NCI-H1105 treated with DMSO at 0.1 percent for 48 hours (cell line): ENCODE measurements around the gene GPD1L.
A peak's percentile ranks its signal among the peaks of the same experiment; 100 is the strongest.
"Not testable (repeated sequence)": the region's sequence is repeated elsewhere in the genome, so short reads cannot be mapped to it uniquely, and the experiment has no call there.

Experiments
- DNase-seq: peaks from one replicate; lab custom pipeline; 2025; lab: John Stamatoyannopoulos, UW

The GPD1L gene

DNA sequence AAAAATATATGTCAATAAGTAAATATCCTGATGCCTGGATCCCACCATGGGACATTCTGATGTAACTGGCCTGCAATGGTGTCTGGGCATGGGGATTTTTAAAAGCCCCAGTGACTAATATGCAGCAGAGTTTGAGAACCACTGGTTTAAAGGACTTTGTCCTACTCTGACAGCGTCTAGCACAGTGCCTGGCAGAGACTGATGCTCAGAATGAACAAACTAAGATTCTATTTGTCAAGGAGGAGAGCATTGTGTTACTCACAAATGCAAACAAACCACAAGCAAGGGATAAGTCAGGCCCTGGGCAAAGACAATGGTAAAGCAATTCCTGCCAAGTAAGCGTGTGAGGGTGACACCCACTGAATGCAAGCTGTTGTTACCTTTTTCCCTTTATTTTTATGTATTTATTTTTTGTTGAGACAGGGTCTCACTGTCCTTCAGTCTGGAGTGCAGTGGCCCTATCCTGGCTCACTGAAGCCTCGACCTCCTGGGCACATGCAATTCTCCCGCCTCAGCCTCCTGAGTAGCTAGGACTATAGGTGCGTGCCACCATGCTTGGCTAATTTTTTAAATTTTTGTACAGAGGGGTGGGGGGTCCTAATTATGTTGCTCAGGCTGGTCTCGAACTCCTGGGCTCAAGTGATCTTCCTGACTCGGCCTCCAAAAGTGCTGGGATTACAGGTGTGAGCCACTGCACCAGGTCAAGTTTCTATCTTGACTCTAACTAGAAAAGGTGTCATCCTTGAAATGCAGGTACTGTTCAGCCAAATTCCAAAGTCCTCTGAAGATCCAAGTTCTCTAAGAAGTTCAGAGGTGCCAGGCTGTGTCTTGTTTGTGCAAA lies 909 bp upstream of the GPD1L start:
- no peak for DNase-seq

DNA sequence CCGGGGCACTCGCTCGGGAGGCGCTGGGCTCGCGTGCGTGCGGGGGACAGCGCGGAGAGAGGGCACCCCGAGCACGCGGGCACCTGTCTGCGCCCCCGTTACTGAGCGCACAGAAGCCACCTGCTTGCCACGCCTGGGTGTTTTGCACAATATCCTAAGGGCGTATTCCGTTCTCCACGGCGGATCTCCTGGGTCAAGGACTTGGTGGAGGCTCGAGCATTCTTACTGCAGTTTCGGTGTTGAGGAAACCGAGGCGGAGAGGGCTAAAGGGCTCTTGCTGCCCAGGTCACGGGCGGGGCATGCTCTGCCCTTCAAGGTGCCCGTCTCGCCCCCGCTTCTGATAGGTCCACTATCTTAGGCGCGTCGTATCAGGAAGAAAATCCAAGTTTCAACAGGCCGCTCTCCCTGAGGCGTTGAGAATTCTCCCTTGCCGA lies 526 bp downstream of the GPD1L start:
- no peak for DNase-seq

DNA sequence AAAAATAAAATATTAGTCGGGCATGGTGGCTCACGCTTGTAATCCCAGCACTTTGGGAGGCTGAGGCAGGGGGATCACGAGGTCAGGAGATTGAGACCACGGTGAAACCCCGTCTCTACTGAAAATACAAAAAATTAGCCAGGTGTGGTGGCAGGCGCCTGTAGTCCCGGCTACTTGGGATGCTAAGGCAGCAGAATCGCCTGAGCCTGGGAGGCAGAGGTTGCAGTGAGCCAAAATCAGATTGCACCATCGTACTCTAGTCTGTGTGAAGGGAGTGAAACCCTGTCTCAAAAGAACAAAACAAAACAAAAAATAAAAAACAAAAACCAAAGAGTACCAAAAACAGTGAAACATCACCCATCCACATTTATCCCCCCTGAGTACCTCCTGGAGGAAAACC lies 1.8 kb downstream of the GPD1L start:
- DNase-seq = not testable (repeated sequence)

DNA sequence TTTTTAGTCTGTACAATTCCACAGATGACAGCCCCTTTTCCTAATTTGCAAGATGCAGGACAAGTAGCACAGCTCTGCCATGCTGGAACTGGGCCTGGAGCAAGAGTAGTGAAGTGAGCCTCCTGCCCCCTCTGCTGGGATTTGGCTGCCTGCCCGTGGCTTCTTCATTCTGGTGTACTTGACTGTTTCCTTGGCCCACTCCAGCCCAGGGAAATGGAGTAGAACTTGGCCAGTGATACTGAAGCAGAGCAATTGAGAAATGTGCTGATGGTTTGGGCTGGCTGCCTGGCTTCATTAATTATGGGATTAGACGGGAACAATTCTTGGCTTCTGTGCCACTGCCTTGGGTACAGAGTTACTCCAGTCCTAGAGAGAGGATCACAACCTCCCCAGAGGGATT lies 2.8 kb downstream of the GPD1L start:
- DNase-seq = peak; percentile 91

DNA sequence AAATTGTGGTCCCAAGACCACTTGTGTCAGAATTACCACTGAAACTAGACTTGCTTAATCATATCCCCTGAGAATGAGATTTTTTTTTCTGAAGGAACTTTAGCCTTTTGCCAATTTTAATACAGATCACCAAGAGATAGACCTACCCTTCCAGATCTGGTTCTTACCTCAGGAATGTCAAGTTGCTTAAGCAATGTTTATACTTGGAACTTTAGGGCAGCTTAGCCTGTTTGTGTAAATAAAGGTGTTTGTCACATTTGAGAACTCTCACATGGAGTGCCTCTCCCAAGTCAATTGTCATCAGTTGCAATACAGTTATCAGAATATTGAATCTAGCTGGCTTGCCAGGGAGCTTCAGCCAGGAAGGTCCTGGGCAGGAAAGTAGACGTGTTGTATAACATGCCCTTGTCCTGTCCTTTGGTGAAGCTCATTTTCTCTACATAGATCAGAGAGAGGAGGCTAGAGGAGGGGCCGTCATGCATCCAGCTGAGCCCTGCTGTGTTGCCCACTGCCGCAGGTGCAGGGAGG lies 3.9 kb downstream of the GPD1L start:
- DNase-seq = no peak

DNA sequence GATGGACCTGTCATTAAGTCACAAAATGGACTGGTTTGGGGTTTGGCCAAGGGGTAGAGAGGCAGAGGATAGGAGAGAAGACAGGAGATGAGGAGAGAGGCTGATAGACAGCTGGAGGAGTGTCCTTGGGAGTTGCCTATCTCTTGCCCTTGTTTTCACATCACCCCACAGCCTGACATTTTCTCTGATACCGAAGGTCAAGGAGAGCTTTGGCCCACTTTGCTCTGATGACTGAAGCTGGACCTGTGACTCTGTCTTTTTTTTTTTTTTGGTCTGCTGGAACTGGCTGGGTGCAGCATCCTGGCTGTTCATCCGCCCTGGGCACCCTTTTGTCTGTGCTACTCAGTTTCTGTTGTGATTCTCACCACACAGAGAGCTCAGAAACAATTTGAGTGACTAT lies 5.1 kb downstream of the GPD1L start:
- DNase-seq = no peak

DNA sequence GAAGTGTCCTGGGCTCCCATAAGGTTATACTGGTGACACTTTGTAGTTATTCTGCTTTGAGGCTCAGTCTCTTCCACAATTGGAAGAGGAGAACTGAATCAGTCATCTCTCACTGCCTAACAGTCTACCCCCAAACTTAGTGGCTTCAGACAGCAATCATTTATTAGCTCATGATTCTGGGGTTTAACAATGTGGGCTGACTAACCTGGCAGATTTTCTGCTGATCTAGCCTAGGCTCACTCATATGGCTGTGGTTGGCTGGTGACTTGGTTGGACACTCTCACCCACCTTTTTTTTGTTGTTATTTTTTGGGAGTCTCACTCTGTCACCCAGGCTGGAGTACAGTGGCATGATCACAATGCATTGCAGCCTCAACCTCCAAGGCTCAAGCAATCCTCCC lies 7.1 kb downstream of the GPD1L start:
- DNase-seq = no peak

DNA sequence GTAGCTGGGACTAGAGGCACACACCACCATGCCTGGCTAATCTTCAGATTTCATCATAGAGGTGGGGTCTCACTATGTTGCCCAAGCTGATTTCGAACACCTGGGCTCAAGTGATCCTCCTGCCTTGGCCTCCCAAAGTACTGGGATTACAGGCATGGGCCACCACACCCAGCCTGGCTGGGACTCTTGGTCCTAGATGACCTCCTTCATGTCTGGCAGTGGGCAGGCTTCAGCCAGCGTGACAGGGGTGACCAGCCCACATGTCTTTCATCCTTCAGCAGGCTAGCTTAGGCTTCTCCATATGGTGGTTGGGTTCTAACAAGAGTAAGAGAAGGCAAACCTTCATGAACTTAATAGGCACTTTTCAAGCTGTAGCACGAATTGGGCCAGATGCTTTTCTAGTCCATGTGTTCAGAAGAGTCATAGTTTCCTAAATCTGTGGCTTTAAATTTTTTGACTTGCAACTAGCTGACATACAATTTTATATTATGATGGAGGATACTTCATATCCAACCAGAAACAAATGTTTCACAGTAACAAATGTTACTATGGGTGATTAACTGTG lies 7.6 kb downstream of the GPD1L start:
- DNase-seq = no peak

DNA sequence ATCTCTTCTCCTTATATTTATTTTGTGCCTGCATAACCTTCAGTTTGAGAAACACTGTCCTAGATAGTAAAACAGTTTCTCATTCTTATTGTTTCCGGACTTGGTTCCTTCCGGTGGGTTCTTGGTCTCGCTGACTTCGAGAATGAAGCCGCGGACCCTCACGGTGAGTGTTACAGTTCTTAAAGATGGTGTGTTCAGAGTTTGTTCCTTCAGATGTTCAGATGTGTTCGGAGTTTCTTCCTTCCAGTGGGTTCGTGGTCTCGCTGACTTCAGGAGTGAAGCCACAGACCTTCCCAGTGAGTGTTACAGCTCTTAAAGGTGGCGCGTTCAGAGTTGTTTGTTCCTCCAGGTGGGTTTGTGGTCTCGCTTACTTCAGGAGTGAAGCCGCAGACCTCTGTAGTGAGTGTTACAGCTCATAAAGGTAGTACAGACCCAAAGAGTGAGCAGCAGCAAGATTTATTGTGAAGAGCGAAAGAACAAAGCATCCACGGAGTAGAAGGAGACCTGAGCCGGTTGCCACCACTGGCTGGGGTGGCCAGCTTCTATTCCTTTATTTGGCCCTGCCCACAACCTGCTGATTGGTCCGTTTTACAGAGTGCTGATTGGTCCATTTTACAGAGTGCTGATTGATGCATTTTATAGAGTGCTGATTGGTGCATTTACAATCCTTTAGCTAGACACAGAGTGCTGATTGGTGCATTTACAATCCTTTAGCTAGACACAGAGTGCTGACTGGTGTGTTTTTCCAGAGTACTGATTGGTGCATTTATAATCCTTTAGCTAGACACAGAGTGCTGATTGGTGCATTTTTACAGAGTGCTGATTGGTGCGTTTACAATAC lies 8.3 kb downstream of the GPD1L start:
- not testable (repeated sequence) for DNase-seq

DNA sequence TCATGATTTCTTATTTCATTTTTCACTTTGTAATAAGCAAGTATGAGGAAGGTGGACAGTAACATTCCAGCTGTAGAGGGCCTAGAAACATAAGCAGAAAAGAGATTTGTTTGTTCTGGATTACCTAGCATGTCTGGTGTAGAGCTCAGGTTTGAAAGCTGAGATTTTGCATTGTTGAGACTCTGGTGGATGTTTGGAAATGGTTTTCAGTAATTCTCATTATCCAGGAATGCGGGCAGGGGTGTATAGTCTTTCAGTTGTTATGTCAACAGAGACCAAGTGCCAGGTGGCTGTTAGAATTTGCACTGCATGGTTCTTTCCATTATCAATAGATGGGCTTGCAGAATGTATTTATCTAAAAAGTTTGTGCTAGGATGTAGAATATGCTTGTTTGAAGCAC lies 10.9 kb downstream of the GPD1L start:
- DNase-seq = no peak

DNA sequence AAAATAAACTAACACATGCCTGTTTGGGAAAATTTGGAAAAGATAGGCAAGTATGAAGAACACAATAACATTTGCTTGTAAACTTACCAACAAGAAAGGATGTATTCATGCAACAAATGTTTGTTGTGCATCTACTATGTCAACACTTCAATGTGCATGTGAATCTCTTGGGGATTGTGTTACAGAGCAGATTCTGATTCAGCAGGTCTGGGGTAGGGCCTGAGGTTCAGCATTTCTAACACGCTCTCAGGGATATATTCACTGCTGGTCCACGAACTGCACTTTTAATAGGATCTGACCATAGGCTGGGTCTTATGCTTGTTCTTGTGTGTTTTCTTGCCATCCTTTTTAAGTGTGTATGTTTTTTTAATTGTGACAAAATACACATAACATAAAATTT lies 11.8 kb downstream of the GPD1L start:
- DNase-seq = no peak

DNA sequence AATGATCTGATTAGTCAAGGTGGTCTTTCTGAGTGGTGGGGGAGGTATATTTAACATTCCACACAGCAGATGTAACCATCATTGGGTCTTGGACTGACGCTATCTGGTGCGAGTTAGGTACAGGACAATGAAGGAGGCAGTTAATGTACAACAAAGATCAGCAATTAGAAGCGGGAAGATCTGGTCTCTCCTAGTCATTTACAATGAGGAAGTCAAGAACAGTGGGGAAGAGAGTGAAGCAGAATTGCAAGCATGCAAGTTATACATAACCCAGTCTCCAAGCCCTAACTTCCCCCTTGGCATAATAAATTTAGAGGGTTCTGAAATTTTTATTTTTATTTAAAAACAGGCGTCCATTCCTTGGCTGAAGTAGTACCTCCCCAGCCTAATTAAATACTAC lies 14.1 kb downstream of the GPD1L start:
- no peak for DNase-seq

DNA sequence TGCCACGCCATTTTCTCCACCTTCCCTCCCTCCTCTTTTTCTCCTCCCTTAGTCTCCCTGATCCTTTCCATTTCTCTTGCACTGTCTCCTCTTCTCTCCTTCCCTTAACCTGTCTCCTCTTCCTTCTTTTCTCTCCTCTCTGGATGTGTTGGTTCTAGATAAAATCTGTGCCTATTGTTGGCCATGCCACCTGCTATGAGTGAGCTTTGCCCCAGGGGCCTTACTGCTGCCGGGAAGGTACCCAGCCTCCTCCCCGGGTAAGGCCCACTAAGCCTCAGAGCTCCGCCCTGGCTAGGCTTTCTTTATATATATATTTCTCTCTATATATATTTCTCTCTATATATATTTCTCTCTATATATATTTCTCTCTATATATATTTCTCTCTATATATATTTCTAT lies 14.7 kb downstream of the GPD1L start:
- no peak for DNase-seq

DNA sequence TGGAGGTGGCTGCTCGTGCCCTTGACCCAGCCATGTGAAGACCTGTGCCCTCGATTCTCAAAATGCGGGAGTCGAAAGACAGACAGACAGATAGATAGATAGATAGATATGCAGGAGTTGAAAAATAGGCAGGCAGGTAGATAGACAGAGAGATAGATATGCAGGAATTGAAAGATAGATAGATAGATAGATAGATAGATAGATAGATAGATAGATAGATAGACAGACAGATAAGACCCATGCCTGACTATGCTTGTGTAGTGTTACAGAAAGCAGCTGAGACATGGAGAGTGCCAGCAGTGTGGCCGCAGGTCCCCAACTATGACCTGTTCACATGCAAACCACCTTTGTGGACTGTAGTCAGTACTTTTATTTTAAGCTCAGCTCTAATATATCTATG lies 17.2 kb downstream of the GPD1L start:
- DNase-seq = no peak

DNA sequence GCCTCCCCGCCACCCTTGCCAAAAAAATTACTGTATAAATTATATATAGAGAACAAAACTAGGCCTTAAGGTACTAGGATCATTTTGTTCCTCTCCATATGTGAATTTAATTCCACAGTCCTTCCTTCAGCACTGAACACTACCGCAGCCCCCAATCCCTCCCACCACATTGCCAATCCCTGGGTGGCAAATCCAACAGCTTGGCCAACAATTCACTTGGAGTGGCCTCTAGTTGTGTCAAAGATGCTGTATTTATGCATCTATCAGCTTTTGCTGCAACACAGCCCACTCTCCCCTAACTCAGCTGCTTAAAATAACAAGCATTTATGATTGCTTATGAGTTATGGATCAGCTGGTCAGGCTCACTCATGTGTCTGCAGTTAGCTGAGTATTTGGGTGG lies 18.6 kb downstream of the GPD1L start:
- DNase-seq = no peak

DNA sequence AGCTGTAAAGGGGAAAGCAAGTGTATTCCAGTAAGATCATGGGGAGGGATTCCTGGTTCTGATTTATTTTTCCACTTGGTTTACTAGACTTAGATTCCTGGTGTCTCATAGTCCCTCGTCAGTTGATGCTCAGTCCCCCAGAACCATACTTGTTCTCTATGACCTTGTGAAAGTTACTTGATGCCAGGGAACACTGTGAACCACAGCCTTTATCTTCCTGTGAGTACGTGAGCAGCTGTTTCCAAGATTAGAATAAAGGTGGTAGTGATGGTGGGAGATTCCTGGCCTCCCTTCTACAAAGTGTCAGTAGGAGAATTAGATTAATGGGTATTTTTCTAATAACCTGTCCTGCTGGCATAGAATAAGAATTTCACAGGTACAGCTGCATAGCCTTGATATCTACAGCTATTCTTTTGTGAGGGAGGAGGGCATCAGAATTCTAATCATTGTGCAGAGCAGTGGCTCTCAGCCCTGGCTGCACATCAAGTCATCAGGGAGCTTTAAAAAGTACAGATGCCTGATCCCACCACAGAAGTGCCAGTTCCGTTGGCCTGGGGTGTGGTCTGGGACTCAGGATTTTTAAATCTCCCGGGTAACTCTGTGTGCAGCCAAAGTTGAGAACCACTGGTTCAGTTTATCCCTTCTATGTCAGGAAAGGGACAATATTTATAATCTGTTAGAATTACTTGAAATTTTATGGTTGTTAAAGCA lies 20.0 kb downstream of the GPD1L start:
- DNase-seq = no peak

DNA sequence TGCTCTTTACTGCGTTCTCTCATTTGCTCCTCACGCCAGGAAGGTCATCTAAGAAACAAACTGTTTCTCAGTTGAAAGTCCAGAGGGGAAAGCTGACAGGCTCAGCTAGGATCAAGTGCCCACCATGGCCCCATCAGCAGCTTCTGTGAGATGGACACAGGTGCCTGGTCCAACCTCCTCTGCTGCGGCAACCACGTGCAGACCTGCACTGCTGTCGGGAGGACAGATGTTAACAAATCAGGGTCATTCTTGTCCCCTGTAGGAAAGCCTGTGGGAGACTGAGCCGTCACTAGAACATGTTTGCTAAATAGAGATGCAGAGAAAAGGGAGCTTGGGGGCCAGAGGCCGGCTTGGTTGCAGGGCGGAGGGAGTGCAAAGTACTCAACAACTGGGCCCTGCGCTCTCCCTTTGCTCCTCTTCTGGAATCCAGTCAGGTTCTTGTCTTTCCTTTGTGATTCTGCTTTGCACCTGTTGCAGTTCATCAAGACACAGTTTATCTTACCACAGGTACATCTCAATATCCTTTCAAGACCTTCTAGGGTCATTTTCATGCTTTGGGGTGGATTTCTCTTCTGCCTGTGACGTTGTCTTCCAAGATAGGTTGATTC lies 20.9 kb downstream of the GPD1L start:
- DNase-seq = no peak

DNA sequence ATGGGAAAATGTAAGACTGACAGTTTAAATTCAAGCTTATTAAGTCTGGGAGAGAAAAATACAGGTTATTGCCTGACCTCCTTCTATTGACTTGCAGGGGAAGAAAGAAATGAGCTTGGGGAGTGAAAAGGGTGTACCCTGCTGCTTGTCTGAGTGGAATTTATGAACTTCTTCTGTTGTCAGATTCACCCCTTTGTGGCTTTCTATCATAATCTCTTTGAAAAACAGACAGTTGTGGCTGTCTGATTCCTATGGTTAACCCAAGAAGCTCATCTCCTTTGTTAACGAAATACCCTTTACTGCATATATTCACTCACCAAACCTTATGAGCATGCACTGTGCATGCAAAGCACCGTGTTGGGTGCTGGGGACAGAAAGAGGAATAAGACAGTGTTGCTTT lies 22.5 kb downstream of the GPD1L start:
- DNase-seq = no peak

DNA sequence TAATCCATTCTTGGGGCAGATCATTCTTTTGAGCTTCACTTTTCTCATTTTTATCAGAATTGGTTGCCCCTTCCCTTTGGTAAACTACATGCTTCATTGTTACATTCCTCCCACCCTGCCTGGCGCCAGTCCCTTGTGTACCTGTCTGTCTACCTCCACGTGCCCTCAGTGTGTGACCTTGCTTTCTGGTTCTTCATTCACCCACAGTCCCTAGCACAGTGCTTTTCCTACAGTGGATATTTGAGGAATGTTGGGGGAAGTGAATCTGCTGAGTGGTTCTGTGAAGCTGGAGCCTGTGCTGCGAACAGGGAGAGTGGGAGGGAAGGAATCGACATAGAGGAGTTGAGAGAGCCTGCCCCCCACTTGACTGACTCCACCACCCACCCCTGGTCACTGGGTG lies 23.4 kb downstream of the GPD1L start:
- no peak for DNase-seq

DNA sequence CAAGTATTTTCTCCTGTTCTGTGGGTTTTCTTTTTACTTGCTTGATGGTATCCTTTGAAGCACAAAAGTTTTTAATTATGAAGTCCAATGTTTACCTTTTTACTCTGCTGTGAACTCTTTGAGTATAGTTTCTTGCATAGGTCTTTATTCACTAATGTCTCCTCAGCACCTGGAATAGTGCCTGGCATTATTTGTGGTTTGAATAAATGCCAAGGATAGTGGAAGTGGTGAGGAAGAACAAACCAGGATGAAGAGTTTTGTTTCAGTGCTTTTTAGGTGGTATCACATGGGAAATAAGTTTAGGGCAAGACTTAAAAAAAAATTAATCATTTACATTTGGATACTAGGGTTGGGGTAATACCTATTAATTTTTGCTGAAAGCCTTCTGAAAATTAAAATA lies 25.7 kb downstream of the GPD1L start:
- peak; percentile 11 for DNase-seq

DNA sequence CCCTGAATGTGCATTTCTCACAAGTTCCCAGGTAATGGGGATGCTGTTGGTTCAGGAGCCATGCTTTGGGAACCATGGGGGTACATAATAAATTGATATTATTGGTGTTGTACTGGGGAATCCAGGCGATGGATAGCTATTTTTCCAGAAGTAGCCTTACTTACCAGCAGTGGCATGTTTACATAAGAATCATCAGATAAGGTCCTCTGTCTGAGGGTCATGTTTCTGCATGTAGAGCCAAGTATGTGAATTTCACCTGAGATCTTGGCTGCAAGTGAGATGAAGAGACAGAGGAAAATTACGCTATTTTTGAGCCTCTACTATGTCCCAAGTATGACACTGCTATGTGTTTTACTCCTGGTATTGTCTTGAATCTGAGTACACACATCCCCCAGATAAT lies 26.3 kb downstream of the GPD1L start:
- no peak for DNase-seq

DNA sequence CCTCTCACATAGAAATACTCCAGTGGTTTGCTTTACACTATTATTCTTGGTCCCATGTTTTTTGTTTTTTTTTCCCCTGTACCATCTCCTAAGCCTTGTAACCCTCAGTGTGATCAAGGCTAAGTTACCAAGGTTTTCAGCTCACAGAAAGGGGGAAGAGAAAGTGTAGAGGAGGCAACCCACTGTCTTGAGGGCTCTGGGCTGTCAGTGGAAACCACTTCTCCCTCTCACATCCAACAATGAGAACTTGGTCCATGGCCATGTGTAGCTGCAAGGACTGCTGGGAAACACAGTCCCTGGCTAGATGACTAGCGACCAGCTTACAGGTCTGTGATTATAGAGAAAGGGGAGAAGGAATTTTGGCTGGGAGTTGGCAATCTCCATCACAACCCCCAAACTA lies 30.3 kb downstream of the GPD1L start:
- no peak for DNase-seq
